GM18498 (cell line): ENCODE data around the gene MND1.
"Not testable (repeated sequence)": the region's sequence is repeated elsewhere in the genome, so short reads cannot be mapped to it uniquely, and the experiment has no call there.

ENCODE experiments used
- ATAC-seq: cut with Tn5 transposase; IDR thresholded peaks from one replicate; pipeline ENCODE4 v1.9.1; 2021; ENCODE audit warnings: mild to moderate bottlenecking, moderate library complexity; ENCODE audit not compliant: unreplicated experiment

The MND1 gene

DNA sequence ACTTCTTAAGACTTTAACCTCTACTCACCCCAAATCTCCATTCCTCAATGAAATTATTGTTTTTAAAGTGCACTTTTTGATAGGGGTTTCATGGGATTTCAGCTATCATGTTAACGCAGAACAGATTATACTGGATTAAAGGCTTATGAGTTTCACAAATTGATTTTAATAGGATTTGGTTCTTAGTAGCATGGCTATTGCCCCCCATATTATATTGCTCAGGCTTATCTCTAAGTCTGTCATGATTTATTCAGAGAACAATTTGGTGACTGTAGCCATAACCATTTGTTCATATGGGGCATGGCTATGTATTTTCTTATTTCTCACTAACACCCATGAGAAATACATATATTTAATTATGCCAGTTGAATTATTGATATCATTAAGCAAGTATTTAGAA lies 57.0 kb downstream of the MND1 start:
- ATAC-seq = no peak

DNA sequence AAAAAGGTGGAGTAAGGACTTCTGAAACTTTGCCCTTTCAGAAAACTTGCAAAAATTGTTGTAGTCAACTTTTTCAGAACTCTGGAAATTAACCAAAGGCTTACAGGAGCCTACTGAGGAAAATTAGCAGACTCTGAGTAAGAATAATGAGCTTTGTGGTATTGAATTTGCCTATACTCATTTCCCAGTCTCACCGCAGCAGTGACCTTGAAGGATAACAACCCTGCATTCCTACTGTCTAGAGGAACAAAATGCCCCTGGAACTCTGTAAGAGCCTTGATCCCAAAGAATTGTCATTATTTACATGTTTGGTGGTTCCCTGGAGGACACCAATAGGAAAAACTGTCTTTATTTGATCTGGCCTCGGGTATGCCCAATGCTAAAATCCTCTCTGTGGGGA lies 57.9 kb downstream of the MND1 start:
- ATAC-seq = no peak

DNA sequence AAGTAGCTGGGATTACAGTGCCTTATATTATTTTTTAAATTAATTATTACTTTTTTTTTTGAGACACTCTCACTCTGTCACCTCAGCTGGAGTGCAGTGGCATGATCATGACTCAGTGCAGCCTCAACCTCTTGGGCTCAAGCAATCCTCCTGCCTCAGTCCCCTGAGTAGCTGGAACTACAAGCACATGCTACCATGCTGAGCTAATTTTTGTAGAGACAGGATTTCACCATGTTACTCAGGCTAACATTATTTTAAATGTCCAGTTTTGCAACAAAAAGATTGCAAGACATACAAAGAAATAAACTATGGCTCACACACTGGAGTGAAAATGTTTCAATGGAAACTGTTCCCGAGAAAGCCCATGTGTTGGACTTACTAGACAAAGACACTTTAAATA lies 59.2 kb downstream of the MND1 start:
- no peak for ATAC-seq

DNA sequence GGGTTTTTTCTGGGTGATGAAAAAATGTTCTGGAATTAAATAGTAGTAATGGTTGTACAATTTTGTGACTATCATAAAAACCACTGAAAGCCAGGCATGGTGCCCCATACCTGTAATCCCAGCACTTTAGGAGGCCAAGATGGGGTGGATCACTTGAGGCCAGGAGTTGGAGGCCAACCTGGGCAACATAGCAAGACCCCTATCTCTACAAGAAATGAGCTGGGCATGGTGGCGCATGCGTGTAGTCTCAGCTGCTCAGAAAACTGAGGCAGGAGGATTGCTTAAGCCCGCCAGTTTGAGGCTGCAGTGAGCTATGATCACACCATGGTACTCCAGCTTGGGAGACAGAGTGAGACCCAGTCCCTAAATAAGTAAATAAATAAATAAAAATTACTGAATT lies 63.4 kb downstream of the MND1 start:
- no peak for ATAC-seq

DNA sequence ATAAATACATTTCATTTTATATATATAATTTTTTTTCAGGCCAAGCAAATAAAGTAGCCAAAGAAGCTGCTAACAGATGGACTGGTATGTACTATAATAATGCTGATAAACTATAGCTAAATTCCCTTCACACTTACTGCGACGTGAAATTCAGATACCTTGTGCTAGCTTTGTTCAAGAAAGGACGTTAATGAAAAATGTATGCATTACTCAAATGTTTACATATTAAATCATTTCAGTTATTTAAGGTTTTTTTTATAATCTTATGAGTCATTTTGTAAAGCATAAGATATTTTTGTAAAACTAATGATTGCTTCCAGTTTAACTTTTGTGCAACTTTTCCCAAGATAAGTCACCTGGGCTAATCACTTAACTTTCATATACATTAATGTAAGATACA lies 64.4 kb downstream of the MND1 start:
- ATAC-seq = no peak

DNA sequence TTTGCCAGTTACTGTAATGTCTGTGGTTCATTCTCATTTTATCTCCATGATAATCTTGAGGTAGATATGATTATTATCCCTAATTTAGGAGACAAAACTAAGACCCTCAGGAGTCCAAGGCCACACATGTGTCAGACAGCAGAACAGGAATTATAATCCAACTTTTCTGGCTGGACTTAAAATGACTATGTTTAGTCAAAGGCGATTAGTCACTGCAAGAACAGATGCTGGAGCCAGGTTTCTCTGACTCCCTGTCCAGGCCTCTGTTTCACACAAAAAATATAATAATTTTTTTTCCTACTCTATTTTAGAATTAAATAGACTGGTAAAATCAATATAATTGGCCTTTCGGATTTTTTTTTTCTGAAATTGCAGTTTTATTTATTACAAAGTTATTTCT lies 64.9 kb downstream of the MND1 start:
- no peak for ATAC-seq

DNA sequence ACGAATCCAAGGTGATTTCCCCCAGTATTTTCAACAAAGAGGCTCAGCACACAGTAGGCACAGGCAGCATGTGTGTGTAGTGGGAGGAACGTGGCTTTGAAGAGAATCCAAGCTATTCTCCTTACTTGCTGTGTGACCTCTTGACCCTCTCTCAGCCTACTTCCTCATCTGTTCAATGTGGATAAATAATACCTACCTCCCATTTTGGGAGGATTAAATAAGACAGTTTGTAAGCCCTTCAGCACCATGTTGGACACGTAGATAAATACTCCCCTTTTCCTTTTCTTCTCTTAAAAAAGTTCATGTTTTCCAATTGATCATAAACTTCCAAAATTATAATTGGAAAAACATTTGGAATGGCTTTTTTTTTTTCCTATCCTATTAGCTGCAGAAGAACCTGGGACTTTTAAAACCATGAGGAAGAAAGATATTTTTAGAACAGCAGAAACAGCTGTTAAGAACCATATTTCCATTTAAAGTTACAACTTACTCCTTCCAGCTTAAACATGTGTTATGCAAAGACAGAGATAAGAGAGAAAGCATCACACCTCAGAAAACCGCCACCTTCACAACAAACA lies 65.5 kb downstream of the MND1 start:
- ATAC-seq = no peak

DNA sequence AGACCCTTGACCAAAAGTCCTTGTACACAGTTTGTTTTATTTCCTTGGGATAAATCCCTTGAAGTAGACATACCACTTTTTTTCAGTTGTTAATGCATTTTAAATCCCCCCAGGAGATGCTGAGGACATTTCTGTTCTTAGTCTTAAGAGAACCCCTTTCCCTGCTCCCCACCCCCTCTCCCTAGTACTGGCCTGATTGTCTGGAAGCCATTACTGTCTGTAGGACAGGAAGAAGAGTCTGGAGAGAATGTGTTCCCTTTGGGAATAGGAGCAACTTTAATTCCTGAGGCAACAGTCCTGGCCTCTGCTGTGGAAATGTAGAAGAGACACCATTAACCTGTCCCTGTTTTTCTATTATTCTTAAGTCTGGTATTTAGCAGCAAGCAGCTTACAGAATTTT lies 69.4 kb downstream of the MND1 start:
- no peak for ATAC-seq

DNA sequence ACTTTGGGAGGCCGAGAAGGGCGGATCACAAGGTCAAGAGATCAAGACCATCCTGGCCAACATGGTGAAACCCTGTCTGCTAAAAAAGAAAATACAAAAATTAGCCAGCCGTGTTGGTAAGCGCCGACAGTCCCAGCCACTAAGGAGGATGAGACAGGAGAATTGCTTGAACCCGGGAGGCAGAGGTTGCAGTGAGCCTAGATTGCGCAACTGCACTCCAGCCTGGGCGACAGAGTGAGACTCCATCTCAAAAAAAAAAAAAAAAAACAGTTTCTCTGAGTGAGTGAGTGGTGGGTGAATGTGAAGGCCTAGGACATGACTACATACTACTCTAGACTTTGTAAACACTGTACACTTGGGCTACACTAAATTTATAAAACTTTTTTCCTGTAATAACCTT lies 72.0 kb downstream of the MND1 start:
- ATAC-seq = not testable (repeated sequence)

DNA sequence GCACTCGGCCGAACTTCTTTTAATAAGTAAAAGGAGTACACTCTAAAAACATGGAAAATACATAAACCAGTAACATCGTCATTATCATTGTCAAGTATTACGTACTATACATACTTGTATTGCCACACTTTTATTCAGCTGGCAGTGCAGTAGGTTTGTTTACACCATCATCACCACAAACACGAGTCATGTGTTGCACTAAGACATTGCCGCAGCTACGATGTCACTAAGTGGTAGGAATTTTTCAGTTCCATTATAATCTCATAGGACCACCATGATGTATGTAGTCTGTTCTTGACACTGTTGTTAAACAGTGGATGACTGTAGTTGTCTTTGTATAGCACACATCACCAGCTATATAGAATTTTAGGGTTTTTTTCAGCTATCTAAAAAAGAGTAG lies 73.6 kb downstream of the MND1 start:
- ATAC-seq = no peak

DNA sequence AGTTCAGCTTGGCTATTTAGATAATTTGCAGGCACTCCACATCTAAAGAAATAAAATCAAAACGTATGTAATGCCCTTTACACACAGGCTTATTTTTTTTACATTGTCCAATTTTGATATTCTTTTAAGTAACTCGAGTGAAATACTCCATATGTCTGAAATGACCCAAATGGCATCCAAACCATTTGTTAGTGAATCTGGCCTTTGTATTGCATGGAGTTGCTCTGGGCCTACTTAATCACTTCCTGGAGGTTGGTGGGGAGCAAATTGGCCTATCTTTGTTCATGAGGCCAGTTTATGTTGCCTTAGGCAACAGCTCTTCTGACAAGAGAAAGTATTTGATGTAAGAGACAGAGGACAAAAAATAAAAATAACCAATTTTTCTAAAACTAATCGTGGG lies 74.1 kb downstream of the MND1 start:
- ATAC-seq = no peak

DNA sequence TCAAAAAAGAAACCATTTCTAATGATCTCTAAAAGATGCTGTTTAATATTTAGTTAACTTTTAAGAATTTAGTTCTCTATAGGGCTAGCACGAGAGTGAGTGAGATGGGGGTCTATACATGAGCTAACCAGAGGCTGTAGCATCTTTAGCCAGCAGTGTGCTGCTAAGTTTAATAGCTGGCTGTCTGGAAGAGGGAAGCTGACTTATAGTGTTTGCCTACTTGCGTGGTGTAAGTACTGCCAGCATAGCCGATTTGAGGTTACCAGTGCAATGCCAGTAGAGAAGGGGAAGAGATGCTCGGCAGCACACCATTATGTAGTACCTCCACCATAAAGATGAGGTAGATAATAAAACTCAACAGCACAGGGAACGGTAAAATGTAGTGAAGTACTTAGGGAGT lies 74.5 kb downstream of the MND1 start:
- ATAC-seq = no peak

DNA sequence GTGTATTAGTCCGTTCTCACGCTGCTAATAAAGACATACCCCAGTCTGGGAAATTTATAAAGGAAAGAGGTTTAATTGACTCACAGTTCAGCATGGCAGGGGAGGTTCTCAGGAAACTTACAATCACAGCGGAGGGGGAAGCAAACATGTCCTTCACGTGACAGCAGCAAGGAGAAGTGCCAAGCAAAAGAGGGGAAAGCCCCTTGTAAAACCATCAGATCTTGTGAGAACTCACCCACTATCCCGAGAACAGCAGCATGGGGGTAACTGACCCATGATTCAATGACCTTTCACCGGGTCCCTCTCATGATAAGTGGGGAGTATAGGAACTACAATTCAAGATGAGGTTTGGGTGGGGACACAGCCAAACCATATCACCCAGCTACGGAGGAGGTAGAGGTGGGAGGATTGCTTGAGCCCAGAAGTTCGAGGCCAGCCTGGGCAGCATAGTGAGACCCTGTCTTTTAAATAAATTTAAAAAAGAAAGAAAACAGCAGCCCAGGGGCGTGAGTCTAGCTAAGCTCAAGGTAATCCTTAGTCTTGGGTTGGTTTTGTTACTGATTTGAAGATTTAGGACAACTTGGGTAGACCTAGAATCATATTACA lies 75.3 kb downstream of the MND1 start:
- ATAC-seq = no peak

DNA sequence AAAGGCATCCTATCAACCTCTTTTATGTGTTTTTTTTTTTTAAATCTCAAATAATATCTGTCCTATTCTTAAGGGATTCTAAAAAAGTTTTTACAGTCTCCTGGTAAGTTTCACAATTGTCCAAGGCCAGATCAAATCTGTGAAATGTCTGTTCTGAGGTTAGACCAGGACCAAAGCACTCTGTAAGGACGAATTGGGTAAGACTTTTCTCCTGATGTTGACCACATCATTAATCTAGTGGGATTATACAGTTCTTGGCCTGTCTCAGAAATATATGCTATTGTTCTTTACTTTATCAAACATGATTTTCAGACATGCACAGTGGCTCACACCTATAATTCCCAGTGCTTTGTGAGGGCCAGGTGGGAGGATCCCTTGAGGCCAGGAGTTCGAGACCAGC lies 75.9 kb downstream of the MND1 start:
- ATAC-seq = no peak

DNA sequence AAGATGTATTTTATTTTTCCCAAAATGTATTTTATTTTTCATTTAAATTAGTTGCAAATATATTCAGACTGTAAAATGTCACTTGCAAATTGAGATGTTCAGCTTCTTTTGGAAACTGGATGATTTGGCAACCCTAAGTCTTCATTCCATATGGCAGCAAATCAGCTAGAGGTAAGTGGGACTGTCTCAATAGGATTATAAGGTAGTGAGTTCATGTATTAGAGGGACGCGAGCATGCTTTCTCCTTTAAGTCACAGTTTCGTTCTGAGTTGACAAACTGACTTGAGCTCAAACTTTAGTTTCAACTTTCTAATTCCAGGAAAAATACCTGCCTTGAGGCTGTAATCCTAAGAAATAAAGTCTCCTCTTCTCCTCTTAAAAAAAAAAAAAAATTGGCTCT lies 77.5 kb downstream of the MND1 start:
- ATAC-seq = no peak

DNA sequence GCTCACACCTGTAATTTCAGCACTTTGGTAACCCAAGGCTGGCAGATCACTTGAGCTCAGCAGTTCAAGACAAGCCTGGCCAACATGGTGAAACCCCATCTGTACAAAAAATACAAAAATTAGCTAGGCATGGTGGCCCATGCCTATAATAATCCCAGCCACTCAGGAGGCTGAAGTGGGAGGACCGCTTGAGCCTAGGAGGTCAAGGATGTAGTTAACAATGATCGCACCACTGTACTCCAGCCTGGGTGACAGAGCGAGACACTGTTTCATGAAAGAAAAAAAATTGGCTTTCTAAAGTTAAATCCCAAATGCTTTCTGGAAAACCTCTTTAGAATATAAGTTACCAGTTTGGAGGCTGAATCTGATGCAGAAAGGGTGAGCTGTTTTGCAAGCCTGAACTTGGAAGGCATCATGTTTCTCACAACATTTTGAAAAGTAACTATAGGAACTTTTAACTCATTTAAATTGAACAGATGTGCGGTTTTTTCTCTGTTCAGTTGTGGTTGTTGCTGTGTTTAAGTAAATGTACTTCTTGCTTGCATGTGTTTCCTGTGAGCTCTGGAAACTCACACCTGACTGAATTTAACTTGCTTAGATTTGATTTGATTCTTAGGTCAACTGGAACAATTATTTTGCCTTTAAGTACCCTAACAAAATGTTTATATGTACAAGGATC lies 81.9 kb downstream of the MND1 start:
- ATAC-seq = peak; percentile 63

DNA sequence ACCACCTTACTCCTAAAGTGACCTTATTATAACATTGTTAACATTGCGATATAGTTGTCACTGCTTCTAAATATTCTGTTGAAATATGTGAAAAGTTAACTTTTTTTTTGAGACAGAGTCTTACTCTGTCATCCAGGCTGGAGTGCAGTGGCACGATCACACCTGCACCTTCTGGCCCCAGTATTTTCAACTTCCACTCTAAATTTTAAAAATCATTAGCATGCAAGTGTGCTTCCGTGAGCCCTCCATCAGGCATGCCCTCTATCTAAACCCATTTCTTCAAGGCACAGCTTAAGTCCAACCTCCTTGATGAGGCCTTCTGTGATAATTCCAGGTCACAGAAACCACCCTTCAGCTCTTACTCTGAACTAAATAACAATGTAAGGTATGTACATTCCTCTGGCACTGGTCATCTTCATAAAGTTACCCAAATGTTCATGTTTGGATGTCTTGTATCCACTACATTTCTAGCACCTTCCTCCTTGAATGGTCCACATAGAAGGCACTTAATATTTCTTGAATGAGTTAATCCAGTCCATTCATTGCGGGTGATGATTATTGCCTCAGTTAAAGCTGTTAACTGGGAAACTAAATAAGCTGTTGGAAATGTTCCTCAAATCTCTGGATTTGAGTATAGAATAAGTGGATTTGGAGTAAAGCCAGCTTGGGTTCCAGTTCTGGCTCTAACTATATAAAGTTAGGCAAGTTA lies 83.0 kb downstream of the MND1 start:
- ATAC-seq = no peak

DNA sequence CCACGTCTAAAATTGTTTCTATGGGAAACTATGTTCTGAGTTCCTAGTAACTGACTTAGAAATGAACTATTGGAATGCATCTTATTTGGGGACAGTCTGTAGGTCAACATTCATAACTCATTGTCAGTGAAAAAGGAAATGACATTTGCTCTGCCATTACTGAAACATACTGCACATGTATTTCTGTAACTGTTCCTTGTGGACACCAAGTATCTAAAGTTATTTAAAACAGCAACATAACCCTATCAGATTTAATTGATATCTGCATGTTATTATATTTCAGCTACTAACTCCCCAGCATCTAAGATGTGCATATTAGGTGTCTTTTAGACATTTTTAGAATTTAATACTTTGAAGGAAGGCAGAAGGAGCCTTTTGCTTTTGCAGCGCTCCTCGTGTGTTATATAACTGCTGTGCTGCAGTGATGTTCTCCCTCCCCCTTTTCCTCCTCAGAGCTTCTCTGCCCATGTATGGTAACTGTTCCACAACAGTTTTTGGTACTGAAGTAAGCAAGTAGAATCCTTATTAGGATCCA lies 84.5 kb downstream of the MND1 start:
- ATAC-seq = no peak

DNA sequence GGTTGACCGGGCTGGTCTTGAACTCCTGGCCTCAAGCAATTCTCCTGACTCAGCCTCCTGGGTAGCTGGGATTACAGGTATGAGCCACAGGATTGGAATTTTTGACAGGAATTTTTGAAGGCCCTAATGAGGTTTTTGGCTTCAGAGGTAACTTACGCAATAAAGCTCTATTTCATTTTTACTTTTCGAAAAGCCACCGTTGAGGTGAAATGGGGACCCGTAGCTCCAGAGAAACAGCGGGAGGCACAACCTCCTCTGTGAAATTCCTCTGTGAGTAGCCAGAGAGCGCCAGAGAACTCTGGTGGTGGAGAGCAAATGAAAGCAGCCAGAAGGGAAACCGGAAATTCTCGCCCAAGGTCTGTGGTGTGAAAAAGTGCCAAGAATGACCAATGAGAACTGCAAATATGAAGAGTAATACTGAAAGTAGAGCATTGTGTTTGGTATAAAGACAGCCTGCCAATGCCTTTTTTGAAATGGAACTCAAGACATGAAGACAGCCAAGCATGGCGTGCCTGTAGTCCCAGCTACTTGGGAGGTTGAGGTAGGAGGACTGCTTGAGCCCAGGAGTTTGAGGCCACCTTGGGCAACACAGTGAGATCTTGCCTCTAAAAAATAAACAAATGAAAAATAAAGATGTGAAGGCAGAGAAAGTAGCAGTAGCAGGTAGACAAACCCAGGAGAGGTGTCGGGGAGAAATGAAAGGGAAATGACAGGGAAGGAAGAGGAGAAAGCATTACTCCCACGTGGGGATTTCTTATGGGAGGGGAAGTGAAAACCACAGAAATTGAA lies 88.7 kb downstream of the MND1 start:
- ATAC-seq = peak; percentile 96

DNA sequence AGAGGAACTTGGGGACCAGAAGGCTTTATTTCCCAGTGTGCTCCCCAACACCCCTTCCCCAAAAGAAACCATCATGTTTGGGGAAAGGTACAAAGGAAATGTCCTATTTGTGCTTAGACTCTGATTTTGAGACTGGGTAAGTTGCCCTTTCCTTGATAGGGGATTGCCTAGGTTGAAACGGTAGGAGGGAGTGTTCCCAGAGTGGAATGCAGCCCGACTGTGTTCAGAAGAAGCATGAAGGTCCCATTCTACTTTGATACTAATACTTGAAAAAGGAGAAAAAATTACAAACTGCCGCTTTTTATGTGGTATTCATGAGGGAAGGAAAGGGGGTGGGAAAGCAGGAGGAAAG lies 89.2 kb downstream of the MND1 start:
- ATAC-seq = peak; percentile 8

DNA sequence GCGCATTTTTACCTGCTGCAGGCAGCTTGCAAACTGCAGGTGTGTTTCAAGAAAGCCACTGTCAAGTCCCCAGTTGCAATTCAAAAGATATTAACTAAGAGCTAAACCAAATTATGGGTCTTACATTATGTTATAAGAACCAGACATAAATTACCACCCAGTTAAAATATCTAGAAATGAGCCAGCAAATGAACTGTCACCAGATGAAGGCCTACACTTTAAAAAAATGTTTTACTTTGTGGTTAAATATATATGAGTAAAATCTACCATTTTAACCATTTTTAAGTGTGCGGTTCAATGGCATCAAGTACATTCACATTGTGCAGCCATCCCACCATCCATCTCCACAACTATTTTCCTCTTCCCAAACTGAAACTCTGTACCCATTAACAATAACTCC lies 89.7 kb downstream of the MND1 start:
- ATAC-seq = no peak
